ENCODE data around the gene NTPCR.

NTPCR gene

GRCh38 chr1:233019778-233020325 lies 69.4 kb downstream of the NTPCR start:
- no peak for DNase-seq

- DNase-seq = no peak
Observed at GRCh38 chr1:233020426-233020825, 70.0 kb downstream of the NTPCR start.

- DNase-seq = no peak
Observed at GRCh38 chr1:233022246-233022645, 71.8 kb downstream of the NTPCR start.

- DNase-seq = no peak
Observed at GRCh38 chr1:233024199-233024598, 73.8 kb downstream of the NTPCR start.

GRCh38 chr1:233025157-233025556 lies 74.7 kb downstream of the NTPCR start:
- peak; percentile 35 for DNase-seq

GRCh38 chr1:233025567-233025966 lies 75.2 kb downstream of the NTPCR start:
- DNase-seq = no peak

- no peak for DNase-seq
Observed at GRCh38 chr1:233027046-233027445, 76.6 kb downstream of the NTPCR start.

GRCh38 chr1:233031521-233031920 lies 81.1 kb downstream of the NTPCR start:
- DNase-seq = no peak

- DNase-seq = no peak
Observed at GRCh38 chr1:233032916-233033315, 82.5 kb downstream of the NTPCR start.

- no peak for DNase-seq
Observed at GRCh38 chr1:233033361-233033760, 83.0 kb downstream of the NTPCR start.

All from NCI-H748 treated with DMSO at 0.1 percent for 48 hours (cell line).